Measurements from ENCODE around the gene PVALEF. TPM values are rescaled to one million over a fixed set of nuclear protein-coding genes. Genes with fewer than 3 reads are reported as not detected.

PVALEF gene
- total RNA-seq, 2 experiments from 2014 or later = not detected

DNA sequence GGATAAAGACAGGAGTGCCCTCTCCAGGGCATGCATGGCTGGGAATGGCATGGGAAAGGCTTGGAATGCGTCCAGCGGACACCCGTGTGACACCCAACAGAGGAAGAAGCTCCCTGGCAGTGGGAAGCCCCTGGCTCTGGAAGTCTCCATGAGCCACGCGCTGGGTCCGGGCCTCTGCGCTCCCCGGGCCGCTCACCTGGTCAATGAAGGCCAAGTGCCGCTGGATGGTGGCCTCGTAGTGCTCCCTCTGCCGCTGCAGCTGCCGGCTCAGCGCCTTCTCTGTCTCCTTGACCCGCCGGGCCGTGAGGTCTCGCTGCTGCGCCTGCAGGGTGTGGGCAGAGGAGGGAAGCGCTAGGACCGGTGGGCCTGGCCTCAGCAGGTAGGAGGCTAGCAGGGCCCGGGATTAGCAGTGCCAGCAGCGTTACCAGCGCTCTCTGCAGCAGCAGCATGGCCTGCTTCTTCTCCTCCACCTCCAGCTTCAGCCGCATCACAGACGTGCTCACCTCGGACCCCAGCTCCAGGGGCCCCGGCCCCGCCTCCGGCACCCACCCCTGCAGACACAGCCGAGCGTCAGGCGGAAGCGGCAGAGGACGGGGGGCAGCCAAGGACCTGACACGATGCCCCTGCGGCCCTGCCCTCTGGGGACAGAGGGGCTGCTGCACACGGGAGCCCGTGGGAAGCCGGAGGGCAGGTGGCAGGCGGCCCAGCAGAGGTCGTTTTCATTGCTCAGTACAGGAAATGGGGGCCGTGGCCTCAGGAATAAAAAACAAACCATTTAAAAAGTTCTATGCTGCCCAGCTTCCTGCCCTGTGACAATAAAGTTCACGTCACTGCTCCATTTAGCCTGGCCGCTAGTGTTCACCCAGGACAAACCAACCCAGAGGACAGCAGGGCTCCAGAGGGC lies 31.4 kb downstream of the PVALEF start:
- no peaks in the 10 kb centered on the region for H3K4me1 Mint-ChIP-seq
- H3K36me3 Mint-ChIP-seq (ENCODE audit: low read depth) = no peaks in the 10 kb centered on the region
- H3K4me3 Mint-ChIP-seq = no peak overlapping the region
- ChIA-PET CTCF (interaction anchor here (0.6 kb wide), 1 partner anchor 450 kb away, joined by 5 read pairs; no protein-coding TSS in a partner anchor), POLR2A (no interaction called here)
- no peaks in the 10 kb centered on the region for H3K27me3 Mint-ChIP-seq
- H3K27ac Mint-ChIP-seq = no peak overlapping the region
- no peak for DNase-seq
- H3K9me3 Mint-ChIP-seq = no peaks in the 10 kb centered on the region

DNA sequence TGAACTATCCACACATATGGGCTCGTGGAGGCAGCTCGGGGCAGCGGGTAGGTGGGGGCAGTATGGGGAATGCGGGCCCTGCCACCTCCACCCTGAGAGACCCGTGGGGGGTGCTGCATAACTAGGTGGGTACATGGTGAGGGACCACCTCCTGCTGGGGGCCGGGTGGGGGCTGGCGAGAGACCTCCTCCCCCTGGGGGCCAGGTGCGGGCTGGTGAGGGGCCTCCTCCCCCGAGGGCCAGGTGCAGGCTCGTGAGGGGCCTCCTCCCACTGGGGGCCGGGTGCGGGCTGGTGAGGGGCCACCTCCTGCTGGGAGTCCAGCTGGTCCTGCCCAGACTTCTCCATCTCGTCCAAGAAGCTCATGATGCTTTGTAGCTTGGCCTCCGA lies 32.1 kb downstream of the PVALEF start:
- no peak overlapping the region for H3K4me3 Mint-ChIP-seq
- CTCF ChIA-PET = interaction anchor here (0.6 kb wide), 1 partner anchor 449 kb away, joined by 5 read pairs; no protein-coding TSS in a partner anchor
- no peaks in the 10 kb centered on the region for H3K36me3 Mint-ChIP-seq (ENCODE audit: low read depth)
- no peaks in the 10 kb centered on the region for H3K4me1 Mint-ChIP-seq
- H3K27me3 Mint-ChIP-seq = no peaks in the 10 kb centered on the region
- POLR2A ChIA-PET = no interaction called here
- H3K9me3 Mint-ChIP-seq = no peaks in the 10 kb centered on the region
- no peak overlapping the region for H3K27ac Mint-ChIP-seq
- no peak for DNase-seq

DNA sequence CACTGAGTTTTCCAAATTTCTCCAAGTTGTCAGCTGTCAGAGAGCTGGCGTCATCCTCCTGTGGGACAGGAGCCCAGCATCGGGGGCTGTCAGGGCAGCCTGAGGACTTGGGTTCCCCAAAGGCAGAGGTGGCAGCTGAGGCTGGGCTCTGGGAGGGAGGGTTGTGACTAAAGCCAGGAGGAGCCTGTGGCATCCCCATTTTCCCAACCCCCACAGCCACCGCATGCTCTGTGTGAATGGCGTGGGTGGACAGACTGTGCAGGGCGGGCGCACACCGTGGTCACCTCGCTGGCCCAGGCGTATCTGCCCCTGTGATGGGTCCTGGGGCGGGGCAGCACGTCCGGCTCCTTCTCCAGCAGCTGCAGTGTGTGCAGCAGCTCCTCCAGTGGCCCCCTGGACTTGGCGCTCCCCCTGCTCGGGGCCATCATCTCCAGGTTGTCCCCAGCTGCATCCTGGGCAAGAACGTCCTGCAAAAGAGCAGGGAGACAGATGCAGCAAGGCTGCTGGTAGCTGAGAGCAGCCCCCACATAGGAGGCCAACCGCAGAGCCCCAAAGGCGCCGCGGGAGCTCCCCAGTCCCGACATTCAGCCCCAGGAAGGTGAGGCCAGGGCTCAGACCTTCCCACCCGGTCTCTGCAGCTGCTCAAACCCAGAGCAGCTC lies 32.7 kb downstream of the PVALEF start:
- no peak overlapping the region for H3K4me3 Mint-ChIP-seq
- H3K27me3 Mint-ChIP-seq = no peaks in the 10 kb centered on the region
- no peak for DNase-seq
- POLR2A ChIA-PET = no interaction called here
- H3K9me3 Mint-ChIP-seq = no peaks in the 10 kb centered on the region
- no peak overlapping the region for H3K27ac Mint-ChIP-seq
- CTCF ChIA-PET = no interaction called here
- H3K36me3 Mint-ChIP-seq (ENCODE audit: low read depth) = no peaks in the 10 kb centered on the region
- H3K4me1 Mint-ChIP-seq = no peaks in the 10 kb centered on the region

DNA sequence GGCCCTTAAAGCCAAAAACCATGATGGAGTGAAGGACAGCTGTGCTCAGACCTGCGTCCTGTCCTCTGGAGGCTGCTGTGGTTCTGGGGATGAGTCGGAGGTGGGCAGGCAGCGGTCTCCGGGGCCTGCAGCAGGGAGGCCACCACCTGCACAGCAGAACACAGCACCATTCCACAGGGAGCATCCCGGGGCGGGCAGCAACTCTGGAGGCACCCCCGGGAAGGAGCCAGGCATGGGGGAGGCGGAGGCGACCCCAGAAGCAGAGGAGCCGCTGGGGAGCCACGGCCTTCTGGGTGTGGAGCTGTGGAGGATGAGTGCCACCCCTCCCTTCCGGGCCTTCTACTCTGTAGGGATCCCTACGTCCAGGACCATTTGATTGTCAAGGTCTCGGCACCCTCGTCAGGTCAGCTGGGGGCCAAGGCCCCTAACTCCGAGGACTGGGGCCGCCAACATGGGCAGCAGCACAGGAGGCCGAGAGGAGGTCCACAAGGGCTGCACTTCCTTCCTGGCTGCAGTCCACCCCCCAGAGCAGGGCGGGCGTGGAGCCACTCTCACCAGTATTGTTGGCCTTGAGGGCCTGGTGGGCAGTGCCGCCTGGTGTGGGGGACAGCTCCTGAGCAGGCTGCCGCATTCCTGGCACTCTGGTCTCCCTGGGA lies 33.6 kb downstream of the PVALEF start:
- Mint-ChIP-seq H3K27ac (no peak overlapping the region), H3K27me3 (no peaks in the 10 kb centered on the region), H3K4me1 (no peaks in the 10 kb centered on the region), H3K36me3 (ENCODE audit: low read depth) (no peaks in the 10 kb centered on the region), H3K4me3 (no peak overlapping the region), H3K9me3 (no peaks in the 10 kb centered on the region)
- ChIA-PET CTCF (interaction anchor here (0.8 kb wide), 1 partner anchor 8 kb away, joined by 3 read pairs; no protein-coding TSS in a partner anchor), POLR2A (no interaction called here)
- DNase-seq = no peak

DNA sequence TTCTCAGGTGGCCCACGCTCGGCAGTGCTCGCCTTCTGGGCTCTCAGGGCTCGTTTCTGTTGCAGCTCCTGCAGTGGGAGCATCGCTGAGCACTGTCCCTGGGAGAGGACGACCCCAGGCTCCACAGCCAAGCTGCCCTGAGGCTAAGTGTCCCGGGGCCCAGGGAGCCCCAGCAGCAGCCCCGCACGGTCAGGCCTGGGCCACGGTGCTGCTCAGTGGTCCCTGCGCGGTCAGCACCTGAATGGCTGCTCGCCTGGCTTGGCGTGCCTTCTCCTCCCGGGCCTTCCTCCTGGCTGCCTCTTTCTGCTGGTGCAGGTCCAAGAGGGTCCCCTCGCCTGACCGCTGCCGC lies 34.1 kb downstream of the PVALEF start:
- Mint-ChIP-seq H3K4me3 (no peak overlapping the region), H3K36me3 (ENCODE audit: low read depth) (no peaks in the 10 kb centered on the region), H3K27ac (no peak overlapping the region), H3K27me3 (no peaks in the 10 kb centered on the region), H3K9me3 (no peaks in the 10 kb centered on the region), H3K4me1 (no peaks in the 10 kb centered on the region)
- CTCF ChIA-PET = no interaction called here
- DNase-seq = no peak
- POLR2A ChIA-PET = no interaction called here

DNA sequence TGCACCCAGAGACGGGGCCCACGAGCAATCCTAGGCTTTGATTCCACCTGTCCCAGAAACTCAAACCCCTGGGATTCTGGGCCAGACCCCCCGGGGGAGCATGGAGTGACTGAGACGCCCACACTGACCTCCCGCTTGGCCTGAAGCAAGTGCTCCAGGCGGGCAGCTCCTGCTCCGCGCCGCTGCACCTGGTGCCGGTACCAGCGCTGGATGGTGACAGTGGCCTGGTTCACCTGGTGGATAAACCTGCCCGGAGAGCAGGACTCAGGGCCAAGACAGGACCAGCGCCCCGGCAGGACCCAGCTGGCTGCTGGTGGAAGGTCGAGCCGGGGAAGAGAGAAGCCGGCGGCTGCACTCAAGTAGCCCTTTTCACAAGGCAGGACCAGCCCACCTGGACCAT lies 34.9 kb downstream of the PVALEF start:
- Mint-ChIP-seq H3K4me3 (no peak overlapping the region), H3K27me3 (no peaks in the 10 kb centered on the region), H3K9me3 (no peaks in the 10 kb centered on the region), H3K36me3 (ENCODE audit: low read depth) (no peaks in the 10 kb centered on the region), H3K4me1 (no peaks in the 10 kb centered on the region), H3K27ac (no peak overlapping the region)
- ChIA-PET POLR2A (no interaction called here), CTCF (interaction anchor here (0.5 to 0.6 kb wide), 2 partner anchors 30 to 124 kb away, joined by 3 read pairs; no protein-coding TSS in a partner anchor)
- no peak for DNase-seq

DNA sequence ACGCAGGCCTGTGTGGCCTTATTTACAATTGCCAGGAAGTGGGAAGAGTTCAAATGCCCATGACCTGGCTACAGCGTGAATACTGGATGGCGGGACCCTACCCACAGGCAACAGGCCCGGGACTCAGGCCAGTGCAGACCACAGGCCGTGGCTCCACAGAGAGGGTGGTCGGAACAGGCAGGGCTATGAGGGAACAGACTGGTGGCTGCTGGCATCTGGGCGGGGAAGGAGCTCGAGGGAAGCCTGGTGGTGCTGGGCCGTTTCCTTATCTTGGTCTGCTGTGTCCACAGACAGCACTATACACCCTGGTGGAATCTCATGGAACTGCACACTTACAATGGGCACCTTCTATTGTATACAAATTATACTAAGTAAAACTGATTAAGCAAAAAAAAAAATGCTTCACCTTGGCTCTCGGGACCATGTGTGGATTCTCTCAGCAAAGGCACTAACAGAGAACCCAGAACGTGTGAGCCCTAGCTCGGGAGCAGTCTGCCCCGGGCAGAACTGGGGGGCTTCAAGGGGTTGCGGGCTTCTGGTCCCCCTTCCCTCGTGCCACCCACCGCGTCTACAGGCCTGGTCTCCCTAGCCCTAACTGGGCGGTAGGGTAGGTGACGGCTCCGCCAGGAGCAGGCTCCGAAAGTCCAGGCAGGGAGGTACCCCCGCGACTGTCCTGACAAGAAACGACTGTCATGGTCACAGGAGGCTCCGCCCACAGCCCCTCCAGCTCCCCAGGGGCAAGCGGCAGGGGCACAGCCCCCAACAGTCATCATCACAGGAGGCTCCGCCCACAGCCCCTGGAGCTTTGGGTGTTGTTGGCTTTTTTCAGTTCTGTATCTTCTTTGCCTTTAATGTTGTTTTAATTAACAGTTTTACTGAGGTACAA lies 35.6 kb downstream of the PVALEF start:
- DNase-seq = peak; percentile 55
- Mint-ChIP-seq H3K36me3 (ENCODE audit: low read depth) (no peaks in the 10 kb centered on the region), H3K27ac (no peak overlapping the region), H3K4me3 (no peak overlapping the region), H3K4me1 (no peaks in the 10 kb centered on the region), H3K9me3 (no peaks in the 10 kb centered on the region), H3K27me3 (no peaks in the 10 kb centered on the region)
- CTCF ChIA-PET = interaction anchor here (0.5 kb wide), 2 partner anchors 12 to 125 kb away, joined by 3 to 4 read pairs; no protein-coding TSS in a partner anchor
- POLR2A ChIA-PET = no interaction called here

DNA sequence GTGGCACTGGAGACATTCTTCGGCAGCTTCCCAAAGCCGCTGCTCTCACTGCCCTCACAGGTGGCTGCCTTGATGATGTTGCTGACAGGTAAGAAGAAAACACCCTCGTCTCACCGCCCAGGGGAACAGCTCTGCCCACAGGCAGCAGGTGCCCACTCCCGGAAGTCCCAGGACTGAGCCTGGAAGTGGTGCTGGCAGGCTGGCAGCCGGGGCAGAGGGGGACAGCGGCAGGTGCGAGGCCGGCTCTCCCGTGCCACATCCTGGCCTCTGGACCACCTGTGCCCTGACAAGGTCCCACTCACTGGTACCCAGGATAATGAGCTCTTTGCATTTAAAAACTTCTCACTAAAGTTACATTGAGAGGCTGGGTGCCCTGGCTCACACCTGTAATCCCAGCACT lies 37.0 kb downstream of the PVALEF start:
- no peaks in the 10 kb centered on the region for H3K36me3 Mint-ChIP-seq (ENCODE audit: low read depth)
- no peak for DNase-seq
- no peak overlapping the region for H3K27ac Mint-ChIP-seq
- ChIA-PET CTCF (no interaction called here), POLR2A (no interaction called here)
- H3K27me3 Mint-ChIP-seq = no peaks in the 10 kb centered on the region
- H3K9me3 Mint-ChIP-seq = no peaks in the 10 kb centered on the region
- no peaks in the 10 kb centered on the region for H3K4me1 Mint-ChIP-seq
- H3K4me3 Mint-ChIP-seq = no peak overlapping the region

DNA sequence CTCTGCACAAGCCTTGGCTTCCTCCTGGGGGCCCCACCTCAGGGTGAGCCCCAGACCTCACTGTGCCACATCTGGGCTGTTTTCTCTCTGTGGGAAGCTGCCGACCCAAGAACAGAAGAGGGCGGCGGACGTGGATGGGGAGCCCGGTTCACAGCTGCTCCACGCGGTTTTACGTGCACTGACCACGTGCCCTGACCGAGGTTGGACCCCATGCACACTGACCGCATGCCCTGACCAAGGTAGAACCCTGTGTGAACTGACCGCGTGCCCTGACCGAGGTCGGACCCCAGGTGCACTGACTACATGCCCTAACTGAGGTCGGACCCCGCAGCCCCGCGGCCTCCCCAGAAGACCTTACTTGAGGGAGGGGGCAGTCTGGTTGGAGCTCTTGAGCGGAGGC lies 37.8 kb downstream of the PVALEF start:
- H3K4me1 Mint-ChIP-seq = no peaks in the 10 kb centered on the region
- CTCF ChIA-PET = interaction anchor here (1.4 kb wide), 1 partner anchor 11 kb away, joined by 4 read pairs; no protein-coding TSS in a partner anchor
- H3K27ac Mint-ChIP-seq = no peak overlapping the region
- no peaks in the 10 kb centered on the region for H3K9me3 Mint-ChIP-seq
- DNase-seq = no peak
- no peaks in the 10 kb centered on the region for H3K36me3 Mint-ChIP-seq (ENCODE audit: low read depth)
- POLR2A ChIA-PET = no interaction called here
- H3K4me3 Mint-ChIP-seq = no peak overlapping the region
- no peaks in the 10 kb centered on the region for H3K27me3 Mint-ChIP-seq

DNA sequence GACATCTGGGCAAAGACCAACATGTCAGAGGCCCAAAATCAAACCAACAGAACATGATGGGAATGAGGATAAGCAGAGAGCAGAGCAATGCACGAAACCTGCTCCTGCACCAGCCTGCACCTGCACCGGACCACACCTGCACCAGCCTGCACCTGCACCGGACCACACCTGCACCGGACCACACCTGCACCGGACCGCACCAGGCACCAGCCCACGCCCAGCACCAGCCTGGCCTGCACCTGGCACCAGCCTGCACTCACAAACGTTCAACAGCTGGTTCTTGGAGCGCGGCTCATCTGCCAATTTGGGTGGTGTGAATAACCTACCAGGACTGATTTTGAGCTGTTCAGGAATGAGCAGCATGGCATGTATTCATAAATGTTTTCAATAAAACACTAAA lies 39.3 kb downstream of the PVALEF start:
- Mint-ChIP-seq H3K4me1 (no peaks in the 10 kb centered on the region), H3K27ac (no peak overlapping the region), H3K27me3 (no peaks in the 10 kb centered on the region), H3K9me3 (no peaks in the 10 kb centered on the region), H3K4me3 (no peak overlapping the region), H3K36me3 (ENCODE audit: low read depth) (no peaks in the 10 kb centered on the region)
- no peak for DNase-seq
- CTCF ChIA-PET = interaction anchor here (1.4 kb wide), 1 partner anchor 12 kb away, joined by 4 read pairs; no protein-coding TSS in a partner anchor
- POLR2A ChIA-PET = no interaction called here

DNA sequence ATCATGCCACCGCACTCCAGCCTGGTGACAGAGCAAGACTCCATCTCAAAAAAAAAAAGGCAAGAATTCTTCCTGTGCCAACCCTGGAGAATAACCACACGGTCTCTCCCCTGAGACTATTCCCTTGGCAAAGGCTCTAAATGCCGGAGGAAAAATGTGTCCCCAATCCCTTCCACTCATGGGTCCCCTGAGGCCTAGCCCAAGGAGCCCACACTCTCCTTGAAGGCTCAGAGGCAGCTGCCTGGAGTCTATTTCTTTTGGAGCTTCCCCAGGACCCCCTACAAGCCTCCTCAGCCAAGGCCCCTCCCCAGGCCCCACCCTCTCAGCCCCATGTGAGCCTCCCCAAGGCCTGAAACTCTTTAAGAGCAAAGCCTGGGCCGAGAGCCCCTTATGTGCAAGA lies 40.9 kb downstream of the PVALEF start:
- Mint-ChIP-seq H3K9me3 (no peaks in the 10 kb centered on the region), H3K4me1 (no peaks in the 10 kb centered on the region), H3K27me3 (no peaks in the 10 kb centered on the region), H3K36me3 (ENCODE audit: low read depth) (no peaks in the 10 kb centered on the region), H3K27ac (no peak overlapping the region), H3K4me3 (no peak overlapping the region)
- POLR2A ChIA-PET = no interaction called here
- no peak for DNase-seq
- CTCF ChIA-PET = interaction anchor here (1.2 kb wide), 1 partner anchor 189 kb away, joined by 3 read pairs; no protein-coding TSS in a partner anchor

DNA sequence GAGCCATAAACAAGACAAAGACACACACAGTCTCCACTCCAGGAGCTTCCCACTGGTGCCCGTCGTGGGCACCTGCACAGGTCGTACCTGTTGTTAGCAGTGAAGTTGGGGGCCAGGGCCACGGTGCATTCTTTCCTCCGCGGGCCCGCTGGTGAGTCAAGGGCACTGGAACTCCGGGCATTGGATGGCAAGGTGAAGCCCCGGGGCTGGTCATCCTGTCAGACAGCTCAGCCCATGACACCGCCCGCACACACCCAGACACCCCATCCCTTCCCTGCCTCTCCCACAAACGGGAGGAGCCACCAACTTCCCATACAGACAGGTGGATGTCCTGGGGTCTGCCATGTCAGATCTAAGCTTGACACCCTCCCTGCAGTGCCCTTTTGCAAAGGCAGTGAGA lies 41.4 kb downstream of the PVALEF start:
- no peaks in the 10 kb centered on the region for H3K36me3 Mint-ChIP-seq (ENCODE audit: low read depth)
- CTCF ChIA-PET = interaction anchor here (1.2 kb wide), 1 partner anchor 188 kb away, joined by 3 read pairs; no protein-coding TSS in a partner anchor
- POLR2A ChIA-PET = no interaction called here
- no peak overlapping the region for H3K27ac Mint-ChIP-seq
- no peak overlapping the region for H3K4me3 Mint-ChIP-seq
- H3K9me3 Mint-ChIP-seq = no peaks in the 10 kb centered on the region
- DNase-seq = no peak
- no peaks in the 10 kb centered on the region for H3K27me3 Mint-ChIP-seq
- no peaks in the 10 kb centered on the region for H3K4me1 Mint-ChIP-seq

Measured in activated CD4-positive, alpha-beta T cell treated with anti-CD3 and anti-CD28 coated beads, Interleukin-2, amount 10 ng/mL, durations not matched to agents 7 days and 5 days (primary cell).